Smooth muscle cell (in vitro differentiated cells): Measurements from ENCODE around the gene TRIM31. TPM values are rescaled to one million over a fixed set of nuclear protein-coding genes. Genes with fewer than 3 reads are reported as not detected.

ENCODE experiments used
- DNase-seq: peaks from one replicate; lab custom pipeline; 2025; ENCODE audit not compliant: unreplicated experiment; lab: John Stamatoyannopoulos, UW
- H2AFZ ChIP-seq: fragments of 200-600 bp; sonication (generic); 2 replicates; pipeline ENCODE4 v1.6.0; 2016; ENCODE audit warnings: antibody characterized with exemption, low read depth, mild to moderate bottlenecking
- H3F3A ChIP-seq: fragments of 200-600 bp; sonication (generic); 2 replicates; pipeline ENCODE4 v1.6.0; 2017; ENCODE audit warnings: antibody characterized with exemption, low read depth
- H3K27ac ChIP-seq: fragments of 200-600 bp; sonication (generic); 2 replicates; pipeline ENCODE4 v1.5.1; 2016; ENCODE audit warnings: low read depth, mild to moderate bottlenecking
- H3K27me3 ChIP-seq: fragments of 200-600 bp; sonication (generic); 2 replicates; pipeline ENCODE4 v1.6.1; 2016; ENCODE audit warnings: low read depth, mild to moderate bottlenecking
- H3K36me3 ChIP-seq: fragments of 200-600 bp; sonication (generic); 2 replicates; pipeline ENCODE4 v1.5.1; 2016; ENCODE audit warnings: low read depth
- H3K4me1 ChIP-seq: fragments of 200-600 bp; sonication (generic); 2 replicates; pipeline ENCODE4 v1.5.1; 2016; ENCODE audit warnings: low read depth
- H3K4me2 ChIP-seq: fragments of 200-600 bp; sonication (generic); 2 replicates; pipeline ENCODE4 v1.6.0; 2016; ENCODE audit warnings: mild to moderate bottlenecking
- H3K4me3 ChIP-seq: fragments of 200-600 bp; sonication (generic); 2 replicates; pipeline ENCODE4 v1.5.1; 2016; ENCODE audit warnings: mild to moderate bottlenecking
- H3K79me2 ChIP-seq: fragments of 200-600 bp; sonication (generic); 2 replicates; pipeline ENCODE4 v1.6.0; 2016; ENCODE audit warnings: low read depth, mild to moderate bottlenecking
- H3K9ac ChIP-seq: fragments of 200-600 bp; sonication (generic); 2 replicates; pipeline ENCODE4 v1.6.0; 2016; ENCODE audit warnings: low read depth
- H3K9me3 ChIP-seq: fragments of 200-600 bp; sonication (generic); replicated peaks from 2 replicates; pipeline ENCODE4 v1.5.1; 2016; ENCODE audit warnings: low read depth
- H4K20me1 ChIP-seq: fragments of 200-600 bp; sonication (generic); 2 replicates; pipeline ENCODE4 v1.6.0; 2016; ENCODE audit warnings: low read depth
- WGBS: methylation state at CpG from one replicate; pipeline ENCODE4 v1.1.7; 2016; ENCODE audit warnings: low lambda C conversion rate; 5-methylcytosine and 5-hydroxymethylcytosine counted together
- polyA plus RNA-seq: library from polyadenylated mRNA; unstranded; fragments of >200 nt; fragmentation: Nextera tagmentation; extraction: Ambion mirVana; gene quantifications from 2 replicates; pipeline ENCODE4 v1.2.1, GENCODE V29; 2016
- total RNA-seq: library from RNA; depleted of rRNA; stranded (reverse); fragments of >200 nt; gene quantifications from 2 replicates; pipeline ENCODE4 v1.2.3, GENCODE V29; 2014
- TF ChIP-seq, protein P1 (sequence below): fragments of 200-600 bp; sonication (generic); IDR thresholded peaks from 2 replicates; pipeline ENCODE4 v1.5.1; 2017; ENCODE audit warnings: borderline replicate concordance, mild to moderate bottlenecking, antibody characterized with exemption; ENCODE audit not compliant: insufficient read depth, poor library complexity, severe bottlenecking

TRIM31 gene
- total and polyA plus RNA-seq, 2 experiments from 2014 or later, result 0.18 TPM; not detected in 1

DNA sequence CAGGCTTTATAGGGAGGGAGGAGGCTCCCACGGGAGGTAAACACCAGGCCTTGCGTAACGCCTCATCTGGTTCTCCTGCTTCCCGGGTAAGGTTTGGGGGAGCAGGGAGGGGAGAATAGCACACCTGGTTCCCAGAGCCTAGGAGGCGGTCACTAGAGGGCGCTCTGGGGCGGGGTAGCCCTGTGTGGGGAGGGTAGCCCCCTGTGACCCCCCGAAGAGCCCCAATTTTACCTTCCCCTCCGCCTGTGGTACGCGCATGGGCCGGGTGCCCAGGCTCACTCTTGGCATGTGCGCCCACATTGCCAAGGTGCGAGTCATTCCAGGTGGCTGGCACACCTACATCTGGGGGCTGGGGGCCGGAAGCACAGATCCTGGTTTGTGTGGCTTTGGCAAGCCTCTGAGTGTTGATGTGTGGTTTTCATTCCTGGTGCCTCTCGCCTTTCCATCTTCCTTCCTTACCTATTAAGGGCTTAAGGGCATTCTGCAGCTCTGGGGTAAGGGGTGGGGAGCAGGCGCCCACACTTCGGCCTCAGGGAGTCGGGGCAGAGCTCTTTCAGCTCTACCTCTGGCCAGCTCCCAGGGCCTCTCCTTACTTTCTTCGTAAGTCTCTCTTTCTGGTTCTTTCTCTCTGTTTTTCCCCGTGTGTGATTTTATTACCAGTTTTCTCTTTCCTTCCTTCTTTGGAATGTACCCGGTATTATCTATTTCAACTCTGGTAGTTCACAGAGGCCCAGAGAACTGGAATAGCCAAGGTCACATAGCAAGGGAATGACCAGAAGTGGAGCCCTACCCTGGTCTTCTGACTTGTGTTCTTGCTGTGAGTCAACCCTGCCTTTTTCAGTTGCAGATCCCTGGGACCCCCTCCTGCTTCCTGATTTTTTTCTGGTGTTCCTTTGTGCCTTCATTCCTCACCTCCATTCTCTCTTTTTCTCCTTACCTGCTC is 36.8 kb downstream of the TRIM31 start:
- Histone ChIP-seq H3K27me3 (peaks cover 90% of the 10 kb centered on the region), H3K9me3 (no peaks in the 10 kb centered on the region), H3K4me1 (peaks cover 13% of the 10 kb centered on the region), H3K9ac (no peak overlapping the region), H3K27ac (no peak overlapping the region), H4K20me1 (no peaks in the 10 kb centered on the region), H2AFZ (no peak overlapping the region), H3F3A (no peaks in the 10 kb centered on the region), H3K4me3 (peak overlapping the region; percentile 44), H3K36me3 (no peaks in the 10 kb centered on the region), H3K79me2 (no peaks in the 10 kb centered on the region), H3K4me2 (peak overlapping the region; percentile 83)
- TF ChIP-seq, protein P1, sequence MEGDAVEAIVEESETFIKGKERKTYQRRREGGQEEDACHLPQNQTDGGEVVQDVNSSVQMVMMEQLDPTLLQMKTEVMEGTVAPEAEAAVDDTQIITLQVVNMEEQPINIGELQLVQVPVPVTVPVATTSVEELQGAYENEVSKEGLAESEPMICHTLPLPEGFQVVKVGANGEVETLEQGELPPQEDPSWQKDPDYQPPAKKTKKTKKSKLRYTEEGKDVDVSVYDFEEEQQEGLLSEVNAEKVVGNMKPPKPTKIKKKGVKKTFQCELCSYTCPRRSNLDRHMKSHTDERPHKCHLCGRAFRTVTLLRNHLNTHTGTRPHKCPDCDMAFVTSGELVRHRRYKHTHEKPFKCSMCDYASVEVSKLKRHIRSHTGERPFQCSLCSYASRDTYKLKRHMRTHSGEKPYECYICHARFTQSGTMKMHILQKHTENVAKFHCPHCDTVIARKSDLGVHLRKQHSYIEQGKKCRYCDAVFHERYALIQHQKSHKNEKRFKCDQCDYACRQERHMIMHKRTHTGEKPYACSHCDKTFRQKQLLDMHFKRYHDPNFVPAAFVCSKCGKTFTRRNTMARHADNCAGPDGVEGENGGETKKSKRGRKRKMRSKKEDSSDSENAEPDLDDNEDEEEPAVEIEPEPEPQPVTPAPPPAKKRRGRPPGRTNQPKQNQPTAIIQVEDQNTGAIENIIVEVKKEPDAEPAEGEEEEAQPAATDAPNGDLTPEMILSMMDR, result peak; percentile 42
- WGBS, result 34% methylated on average over 22 of the region's 22 CpGs
- DNase-seq, result no peak

DNA sequence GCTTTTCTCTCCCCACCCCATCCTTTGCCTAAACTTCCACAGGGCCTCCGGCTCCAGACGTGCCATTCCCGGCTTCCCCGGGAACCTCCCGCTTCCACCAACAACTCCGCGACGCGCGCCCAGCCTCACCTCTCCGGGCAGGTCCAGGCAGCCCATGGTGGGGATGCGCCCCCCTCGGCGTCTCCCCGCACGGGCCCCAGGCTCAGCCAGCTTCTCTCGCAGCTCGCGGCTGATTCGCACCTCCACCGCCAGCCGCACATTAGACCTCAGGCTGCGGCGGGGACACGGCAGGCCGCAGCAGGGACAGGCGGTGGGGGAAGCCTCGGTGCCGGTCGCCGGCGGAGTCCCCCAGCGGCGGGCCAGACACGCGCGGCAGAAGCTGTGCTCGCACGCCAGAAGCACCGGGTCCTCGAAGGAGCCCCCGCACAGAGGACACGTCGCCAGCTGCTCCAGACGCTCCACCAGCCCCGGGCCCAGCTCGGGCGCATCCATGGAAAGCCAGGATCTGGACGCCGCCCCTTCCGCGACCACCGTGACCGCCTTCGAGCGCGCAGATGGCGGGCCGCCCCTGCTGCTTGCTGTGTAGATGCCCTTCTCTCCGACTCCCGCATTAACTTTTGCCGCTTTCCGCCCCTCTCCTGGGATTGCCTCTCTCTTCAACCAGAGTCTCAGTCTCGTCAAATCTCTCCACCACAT is 37.6 kb downstream of the TRIM31 start, which contains the start of gene RNF39:
Gene RNF39 (minus strand): TSS at position 676 of the 696 bp plus-strand sequence. CDS start 184 bp downstream, at position 492.
- Histone ChIP-seq H3K27me3 (peaks cover 98% of the 10 kb centered on the region), H3K4me1 (peaks cover 13% of the 10 kb centered on the region), H3K9me3 (no peaks in the 10 kb centered on the region), H3K79me2 (no peaks in the 10 kb centered on the region), H3K36me3 (no peaks in the 10 kb centered on the region), H2AFZ (no peak within 1 kb of the TSS), H3F3A (no peaks in the 10 kb centered on the region), H3K27ac (no peak within 1 kb of the TSS), H3K4me3 (peak within 1 kb of the TSS; percentile 44), H4K20me1 (no peaks in the 10 kb centered on the region), H3K4me2 (peak within 1 kb of the TSS; percentile 83), H3K9ac (no peak within 1 kb of the TSS)
- DNase-seq, result no peak
- TF ChIP-seq, protein P1, result no peak
- whole genome bisulfite sequencing, result 2% methylated on average over 64 of the region's 64 CpGs

DNA sequence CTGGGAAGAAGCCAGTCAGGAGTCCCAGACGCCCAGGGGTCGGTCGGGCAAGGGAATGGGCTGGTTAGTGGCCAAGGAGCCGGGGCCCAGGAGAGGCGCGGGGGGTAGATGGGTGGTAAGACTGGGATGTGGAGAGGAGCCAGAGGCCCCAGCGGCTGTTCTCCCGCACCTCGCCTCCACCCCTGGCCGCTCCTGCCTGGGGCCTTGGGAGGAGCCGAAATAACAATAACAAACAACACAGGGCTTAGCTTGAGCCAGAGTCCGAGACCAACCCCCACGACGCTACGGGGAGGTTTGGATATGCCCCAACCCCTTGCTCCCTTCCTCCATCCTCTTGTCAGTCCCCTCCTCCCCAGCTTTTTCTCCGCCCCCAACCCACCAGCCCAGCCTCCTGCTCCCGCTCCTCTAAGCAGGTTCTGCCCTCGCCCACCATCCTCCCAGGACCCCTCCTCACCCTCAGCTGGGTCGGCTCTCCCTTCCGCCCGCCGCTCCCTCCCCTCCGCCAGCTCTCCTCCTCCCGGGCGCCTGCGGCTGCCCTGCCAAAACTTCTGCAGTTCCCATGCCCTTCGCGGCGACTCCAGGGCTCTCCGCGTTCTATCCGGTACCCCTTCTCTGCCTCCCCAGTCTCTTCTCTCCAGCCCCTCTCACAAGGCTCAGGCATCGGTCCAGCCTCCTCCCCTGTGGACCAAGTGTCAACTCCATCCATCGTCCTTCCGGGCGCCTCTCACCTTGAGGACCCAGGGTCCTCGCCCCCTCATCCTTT is 38.4 kb downstream of the TRIM31 start:
- Histone ChIP-seq H3K4me3 (peak overlapping the region; percentile 44), H3K9me3 (no peaks in the 10 kb centered on the region), H3K36me3 (no peaks in the 10 kb centered on the region), H3K4me1 (peaks cover 13% of the 10 kb centered on the region), H4K20me1 (no peaks in the 10 kb centered on the region), H3F3A (no peaks in the 10 kb centered on the region), H2AFZ (no peak overlapping the region), H3K27ac (no peak overlapping the region), H3K4me2 (peak overlapping the region; percentile 83), H3K79me2 (no peaks in the 10 kb centered on the region), H3K9ac (no peak overlapping the region), H3K27me3 (peaks cover 95% of the 10 kb centered on the region)
- 2% methylated on average over 26 of the region's 37 CpGs for WGBS
- TF ChIP-seq, protein P1, result no peak
- DNase-seq, result no peak
